GM12878 (cell line): ENCODE measurements around the gene CLDN9. TPM values are rescaled to one million over a fixed set of nuclear protein-coding genes. Genes with fewer than 3 reads are reported as not detected.

Experiments used
- ATAC-seq: fragments of 200-7000 bp; cut with Tn5 transposase; 3 replicates; pipeline ENCODE4 v1.9.1; 2020; ENCODE audit warnings: mild to moderate bottlenecking, moderate library complexity
- BruUV-seq: library from RNA; stranded (reverse); fragments of 400-500 nt; replicated peaks from 2 replicates; lab custom pipeline; 2021; lab: Mats Ljungman, UMichigan
- CTCF ChIA-PET: fragments of 300-600 bp; sonication (Branson Sonifier 250); formaldehyde crosslinking; extraction: SDS; loops from one replicate; lab custom pipeline; 2021; ENCODE audit warnings: inconsistent platforms; lab: Yijun Ruan, JAX
- POLR2A ChIA-PET: fragments of 350-600 bp; formaldehyde crosslinking; extraction: SDS; loops from one replicate; lab custom pipeline; 2021; ENCODE audit warnings: inconsistent platforms; lab: Charles Lee
- RAD21 ChIA-PET: fragments of 300-600 bp; sonication (Branson Sonifier 250); formaldehyde crosslinking; loops from one replicate; lab custom pipeline; 2023; ENCODE audit warnings: antibody characterized with exemption; ENCODE audit not compliant: unreplicated experiment; lab: Charles Lee
- SMC1A ChIA-PET: fragments of 300-600 bp; sonication (Branson Sonifier 250); formaldehyde crosslinking; loops from one replicate; lab custom pipeline; 2023; ENCODE audit not compliant: unreplicated experiment, uncharacterized antibody; lab: Charles Lee
- DNase-seq: peaks from one replicate; pipeline ENCODE4 v3.0.0-alpha.2; 2011; ENCODE audit warnings: low read depth, low spot score
- FAIRE-seq: peaks from 3 replicates; lab custom pipeline; 2011; peaks lifted over from hg19 to GRCh38; lab: Jason Lieb, UNC
- H2AFZ ChIP-seq: 2 replicates; pipeline ENCODE4 v1.6.0; 2011; ENCODE audit warnings: low read depth, low read length, control low read depth; ENCODE audit not compliant: control insufficient read depth
- H3K27ac ChIP-seq: 2 replicates; pipeline ENCODE4 v1.5.1; 2011; ENCODE audit warnings: control low read depth; ENCODE audit not compliant: control insufficient read depth, insufficient read depth
- H3K27me3 ChIP-seq, 2 experiments: replicated peaks in 1 of 2; 2 replicates each; pipeline versions ENCODE4 v1.6.0 to v1.6.1; 2011; ENCODE audit warnings: low read length in 1 of 2; ENCODE audit not compliant: control insufficient read depth in 2 of 2, insufficient read depth in 2 of 2
- H3K36me3 ChIP-seq, 2 experiments: 2 replicates each; pipeline ENCODE4 v1.5.1; 2011; ENCODE audit warnings: low read length in 1 of 2; ENCODE audit not compliant: control insufficient read depth in 2 of 2, insufficient read depth in 2 of 2
- H3K4me1 ChIP-seq: 2 replicates; pipeline ENCODE4 v1.6.1; 2011; ENCODE audit warnings: mild to moderate bottlenecking, low read length, moderate library complexity, mixed read lengths; ENCODE audit not compliant: control insufficient read depth, insufficient read depth
- H3K4me2 ChIP-seq: 2 replicates; pipeline ENCODE4 v1.6.0; 2011; ENCODE audit warnings: control low read depth; ENCODE audit not compliant: control insufficient read depth, insufficient read depth
- H3K4me3 ChIP-seq: fragments of 200-600 bp; sonication (generic); 2 replicates; pipeline ENCODE4 v1.5.1; 2016
- H3K79me2 ChIP-seq: 2 replicates; pipeline ENCODE4 v1.6.0; 2011; ENCODE audit warnings: low read length; ENCODE audit not compliant: control insufficient read depth, insufficient read depth
- H3K9ac ChIP-seq: 2 replicates; pipeline ENCODE4 v1.8.0; 2011; ENCODE audit warnings: low read length, control low read depth, mixed read lengths; ENCODE audit not compliant: control insufficient read depth, insufficient read depth
- H3K9me3 ChIP-seq: replicated peaks from 3 replicates; pipeline ENCODE4 v1.5.1; 2011; ENCODE audit warnings: mild to moderate bottlenecking, low read length; ENCODE audit not compliant: control insufficient read depth, insufficient read depth
- H4K20me1 ChIP-seq: 2 replicates; pipeline ENCODE4 v1.6.0; 2011; ENCODE audit not compliant: control insufficient read depth, insufficient read depth
- BHLHE40 ChIP-seq, 2 experiments: fragments of 450-650 bp in 1 of 2; IDR thresholded peaks; 2 replicates each; pipeline ENCODE4 v1.6.1; 2011 to 2017; ENCODE audit warnings: low read depth in 2 of 2, borderline replicate concordance in 1 of 2, improper control_type of control experiment in 1 of 2, low read length in 1 of 2, mild to moderate bottlenecking in 1 of 2
- CEBPZ ChIP-seq: fragments of 150-350 bp; IDR thresholded peaks from 2 replicates; pipeline ENCODE4 v1.6.1; 2016; ENCODE audit warnings: low read depth, low read length
- ELK1 ChIP-seq: IDR thresholded peaks from 2 replicates; pipeline ENCODE4 v1.6.1; 2012; ENCODE audit warnings: low read depth, low read length, improper control_type of control experiment
- ESRRA ChIP-seq: IDR thresholded peaks from 2 replicates; pipeline ENCODE4 v1.6.1; 2012; ENCODE audit warnings: mild to moderate bottlenecking, low read length, improper control_type of control experiment
- HCFC1 ChIP-seq: fragments of 150-350 bp; IDR thresholded peaks from 2 replicates; pipeline ENCODE4 v1.6.1; 2014; ENCODE audit warnings: low read length
- PRDM15 ChIP-seq: fragments of 450-650 bp; formaldehyde crosslinking; IDR thresholded peaks from 2 replicates; pipeline ENCODE4 v1.4.0; 2020; ENCODE audit warnings: mild to moderate bottlenecking, moderate library complexity
- RELA ChIP-seq: fragments of 450-650 bp; IDR thresholded peaks from 2 replicates; pipeline ENCODE4 v1.8.0; 2014; ENCODE audit warnings: borderline replicate concordance; ENCODE audit not compliant: partially characterized antibody
- REST ChIP-seq: IDR thresholded peaks from 2 replicates; pipeline ENCODE4 v1.6.1; 2012; ENCODE audit warnings: mild to moderate bottlenecking, low read depth, low read length
- SREBF1 ChIP-seq: IDR thresholded peaks from 2 replicates; pipeline ENCODE4 v1.6.1; 2012; ENCODE audit warnings: mild to moderate bottlenecking, low read length
- TCF3 ChIP-seq: IDR thresholded peaks from 2 replicates; pipeline ENCODE4 v1.6.1; 2012; ENCODE audit warnings: low read depth, mild to moderate bottlenecking, low read length, borderline replicate concordance; ENCODE audit not compliant: insufficient read depth
- WGBS: methylation state at CpG from one replicate; pipeline ENCODE4 v1.1.6; 2016; ENCODE audit warnings: low lambda C conversion rate; ENCODE audit not compliant: insufficient replicate concordance, insufficient coverage; ENCODE audit errors: missing lambda C conversion rate; 5-methylcytosine and 5-hydroxymethylcytosine counted together
- in situ Hi-C: fragments of 300-500 bp; cut with MboI; formaldehyde crosslinking; loops from 9 replicates; pipeline ENCODE4 v1.14.3; 2018; ENCODE audit warnings: mixed read lengths
- intact Hi-C: fragments of 100-400 bp; cut with micrococcal nuclease; formaldehyde crosslinking; loops from one replicate; pipeline ENCODE4 v1.14.2; 2022; ENCODE audit not compliant: unreplicated experiment
- polyA plus RNA-seq, 11 experiments: library from polyadenylated mRNA; depleted of rRNA in 4 of 11; unstranded in 6 of 11; stranded (reverse) in 5 of 11; fragments of >200 nt; fragmentation: Nextera tagmentation in 4 of 11; fragmentation: Illumina TruSeq in 1 of 11; extraction: Ambion mirVana in 4 of 11; extraction: Trizol in 1 of 11; gene quantifications; 1 replicate in 1 of 11; 2 replicates in 10 of 11; pipeline versions ENCODE4 v1.2.1 to v1.2.3, GENCODE V29; 2011 to 2016; ENCODE audit warnings: inconsistent platforms in 2 of 11, missing spikeins in 2 of 11, low read depth in 1 of 11
- total RNA-seq, 4 experiments: library from RNA; depleted of rRNA in 3 of 4; stranded (reverse); fragments of >200 nt in 3 of 4; fragmentation: Illumina TruSeq in 1 of 4; extraction: Trizol in 1 of 4; gene quantifications; 2 replicates each; pipeline versions ENCODE4 v1.2.1 to v1.2.3, GENCODE V29; 2013 to 2021

CLDN9 gene
- total and polyA plus RNA-seq, 10 of the 15 experiments (the other 5 are each of a cell fraction or from before 2014, with no cell fraction given), result not detected

GRCh38 chr16:2966808-2967191, 45.9 kb upstream of the CLDN9 start:
- FAIRE-seq (no peak), DNase-seq (no peak), ATAC-seq (no peak)
- H3K36me3 ChIP-seq, result peaks cover 0 to 3% of the 10 kb centered on the region in 2 experiments; a peak in 2 of 4 replicates
- intact Hi-C loops (no loop called here), in situ Hi-C loops (no loop called here)
- H3K4me2 ChIP-seq, result 0 out of 2 replicates have a peak overlapping the region, but pooled peaks have one; percentile 17
- H4K20me1 ChIP-seq, result no peaks in the 10 kb centered on the region
- no peaks in the 10 kb centered on the region for H3K9me3 ChIP-seq
- no TSS peak for BruUV-seq
- no peak overlapping the region for H3K4me3 ChIP-seq
- H3K4me1 ChIP-seq, result peaks cover 41% of the 10 kb centered on the region
- ChIA-PET SMC1A (no interaction called here), POLR2A (no interaction called here), RAD21 (no interaction called here), CTCF (no interaction called here)
- H3K9ac ChIP-seq, result no peak overlapping the region
- 6% methylated on average over 28 of the region's 46 CpGs for WGBS
- H3K79me2 ChIP-seq, result peaks cover 16% of the 10 kb centered on the region
- no peak overlapping the region for H3K27ac ChIP-seq
- no peaks in the 10 kb centered on the region for H3K27me3 ChIP-seq
- no peak overlapping the region for H2AFZ ChIP-seq
- TF ChIP-seq PRDM15 (CRISPR knock-in tag), result no peak
- no peak for TF ChIP-seq CEBPZ
- TF ChIP-seq BHLHE40 (IDR thresholded peaks at IDR 0.05; ENCODE audit: borderline replicate concordance in 1 of 2, low read depth in 2 of 2, low read length in 1 of 2), result no peak
- TF ChIP-seq ELK1, result no peak
- TF ChIP-seq REST, result no peak
- TF ChIP-seq RELA, result no peak
- no peak for TF ChIP-seq TCF3
- no peak for TF ChIP-seq HCFC1
- no peak for TF ChIP-seq ESRRA
- no peak for TF ChIP-seq SREBF1
